NCI-H524 treated with DMSO at 0.1 percent for 48 hours (cell line): Measurements from ENCODE around the gene P3R3URF.
A peak's percentile ranks its signal among the peaks of the same experiment; 100 is the strongest.

Experiments used
- DNase-seq: peaks from one replicate; lab custom pipeline; 2025; lab: John Stamatoyannopoulos, UW

Gene P3R3URF

GRCh38 chr1:46132529-46133180 lies 43.6 kb downstream of the P3R3URF start, which contains the start of gene PIK3R3:
Gene PIK3R3 (minus strand): TSS chr1:46132629. CDS start chr1:46131952, 677 bp downstream.
- DNase-seq, result peak; percentile 90

GRCh38 chr1:46131712-46132528 lies 44.4 kb downstream of the P3R3URF start:
- no peak for DNase-seq

- DNase-seq, result no peak
Measured at GRCh38 chr1:46131093-46131492, 45.2 kb downstream of the P3R3URF start.

- DNase-seq, result no peak
Measured at GRCh38 chr1:46130606-46131005, 45.7 kb downstream of the P3R3URF start.

- no peak for DNase-seq
Measured at GRCh38 chr1:46130121-46130520, 46.2 kb downstream of the P3R3URF start.

GRCh38 chr1:46128344-46128743 lies 47.9 kb downstream of the P3R3URF start:
- no peak for DNase-seq
